ENCODE results near the gene DNPH1.

DNA sequence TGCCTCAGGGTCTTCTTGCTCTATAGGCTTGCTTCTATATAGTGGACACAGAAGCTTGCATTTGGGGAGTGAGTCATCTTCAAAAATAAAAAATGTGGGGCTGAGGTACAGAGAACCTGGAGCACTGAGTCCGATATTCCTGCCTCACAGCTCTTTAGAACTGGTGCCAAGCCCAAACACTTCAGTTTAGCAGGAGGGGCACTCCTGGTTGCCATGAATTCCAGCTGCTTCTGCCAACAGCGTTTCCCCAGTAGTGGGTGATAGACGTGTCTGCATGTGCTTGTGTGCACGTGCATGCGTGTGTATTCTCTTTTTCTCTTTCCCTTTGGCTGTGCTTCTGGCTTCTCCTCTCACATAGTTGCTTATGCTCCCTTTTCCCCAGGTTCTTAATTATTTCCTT is 11.9 kb downstream of the DNPH1 start:
- TF ChIP-seq CTCF (conservative IDR thresholded peaks at IDR 0.05) (no peak), EZH2 (IDR thresholded peaks at IDR 0.05; ENCODE audit: low read depth) (no peak)

Measured in PC-9 (cell line).